ENCODE measurements around the gene TMC2. TPM values are rescaled to one million over a fixed set of nuclear protein-coding genes. Genes with fewer than 3 reads are reported as not detected.

The TMC2 gene
- total and polyA plus RNA-seq, 7 donors = 0.03 to 0.25 (median 0.12) TPM; not detected in 2

- Histone ChIP-seq H3K36me3 (ENCODE audit: insufficient read depth in 1 of 2, low read depth in 1 of 2) (no peaks in the 10 kb centered on the region), H3K4me3 (no peak overlapping the region), H3K27ac (no peak overlapping the region), H3K9me3 (no peaks in the 10 kb centered on the region), H3K27me3 (ENCODE audit: insufficient read depth in 3 of 3, low read length in 2 of 3) (peaks cover 0 to 25% (median 0%) of the 10 kb centered on the region in 3 donors), H3K4me1 (no peaks in the 10 kb centered on the region)
- no peak for ATAC-seq
- TF ChIP-seq CTCF (IDR thresholded peaks at IDR 0.05) = no peak
- 75 to 80% (median 80%) methylated on average over 2 of the region's 2 CpGs for WGBS, 3 donors
- no peak for DNase-seq
- intact Hi-C loops (cut with DNase I) = no loop called here
Measured at GRCh38 chr20:2541940-2542339, 5.6 kb downstream of the TMC2 start.

- Histone ChIP-seq H3K36me3 (ENCODE audit: insufficient read depth in 1 of 2, low read depth in 1 of 2) (no peaks in the 10 kb centered on the region), H3K4me1 (no peaks in the 10 kb centered on the region), H3K27ac (no peak overlapping the region), H3K9me3 (no peaks in the 10 kb centered on the region), H3K4me3 (no peak overlapping the region), H3K27me3 (ENCODE audit: insufficient read depth in 3 of 3, low read length in 2 of 3) (peaks cover 0 to 25% (median 0%) of the 10 kb centered on the region in 3 donors)
- ATAC-seq = no peak
- intact Hi-C loops (cut with DNase I) = no loop called here
- DNase-seq = no peak
- no peak for TF ChIP-seq CTCF (IDR thresholded peaks at IDR 0.05)
- WGBS, 3 donors = 88 to 94% (median 90%) methylated on average over 4 of the region's 4 CpGs
Measured at GRCh38 chr20:2542361-2542760, 6.0 kb downstream of the TMC2 start.

GRCh38 chr20:2544211-2544610, 7.8 kb downstream of the TMC2 start:
- H3K27me3 ChIP-seq (ENCODE audit: insufficient read depth in 3 of 3, low read length in 2 of 3) = peaks cover 0 to 25% (median 0%) of the 10 kb centered on the region in 3 donors
- 53 to 76% (median 64%) methylated on average over 1 of the region's 1 CpG for WGBS, 3 donors

GRCh38 chr20:2545594-2545993, 9.2 kb downstream of the TMC2 start:
- 83 to 94% (median 85%) methylated on average over 2 of the region's 2 CpGs for WGBS, 3 donors
- intact Hi-C loops (cut with DNase I) = no loop called here
- Histone ChIP-seq H3K4me1 (no peaks in the 10 kb centered on the region), H3K4me3 (no peak overlapping the region), H3K36me3 (ENCODE audit: insufficient read depth in 1 of 2, low read depth in 1 of 2) (no peaks in the 10 kb centered on the region), H3K9me3 (no peaks in the 10 kb centered on the region), H3K27me3 (ENCODE audit: insufficient read depth in 3 of 3, low read length in 2 of 3) (peaks cover 0 to 25% (median 0%) of the 10 kb centered on the region in 3 donors), H3K27ac (no peak overlapping the region)
- DNase-seq = no peak
- no peak for TF ChIP-seq CTCF (IDR thresholded peaks at IDR 0.05)
- ATAC-seq = no peak

More at GRCh38 chr20:2544211-2544610, 7.8 kb downstream of the TMC2 start:
- Histone ChIP-seq H3K9me3 (no peaks in the 10 kb centered on the region), H3K4me3 (no peak overlapping the region), H3K36me3 (ENCODE audit: insufficient read depth in 1 of 2, low read depth in 1 of 2) (no peaks in the 10 kb centered on the region), H3K27ac (no peak overlapping the region), H3K4me1 (no peaks in the 10 kb centered on the region)
- intact Hi-C loops (cut with DNase I) = no loop called here
- TF ChIP-seq CTCF (IDR thresholded peaks at IDR 0.05) = no peak
- no peak for ATAC-seq
- no peak for DNase-seq
